Stimulated activated CD4-positive, alpha-beta T cell treated with anti-CD3 and anti-CD28 coated beads, Interleukin-1b, Interleukin-23, amount 100 ng/mL, for 48 hours (primary cell): Measurements from ENCODE around the gene ARHGAP23.
"Not testable (repeated sequence)": the region's sequence is repeated elsewhere in the genome, so short reads cannot be mapped to it uniquely, and the experiment has no call there.

Experiments
- DNase-seq: peaks from one replicate; pipeline ENCODE4 v3.0.0-alpha.2; 2020

The ARHGAP23 gene

DNA sequence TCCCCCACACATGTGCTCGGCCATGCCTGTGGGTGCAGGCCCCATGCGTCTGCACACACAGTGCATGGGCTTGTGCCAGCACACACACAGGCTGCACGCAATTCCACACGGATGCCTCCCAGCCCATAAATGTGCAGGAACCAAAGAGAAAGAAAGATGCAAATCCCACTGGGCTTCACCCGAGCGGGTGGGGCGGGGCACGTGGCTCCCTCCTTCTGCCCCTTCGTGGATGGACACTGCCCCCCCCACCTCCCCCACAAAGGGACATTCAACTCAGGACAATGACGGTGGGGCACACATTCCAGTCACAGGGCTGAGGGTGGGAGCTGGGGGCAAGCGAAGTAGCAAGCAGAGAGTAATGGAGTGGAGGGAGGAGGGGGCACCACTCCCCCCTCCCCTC lies 102.6 kb downstream of the ARHGAP23 start:
- not testable (repeated sequence) for DNase-seq

- DNase-seq: not testable (repeated sequence)
Observed at GRCh38 chr17:38531761-38532160, 103.5 kb downstream of the ARHGAP23 start.

GRCh38 chr17:38532451-38532850 lies 104.2 kb downstream of the ARHGAP23 start:
- no peak for DNase-seq

- DNase-seq: no peak
Observed at GRCh38 chr17:38533241-38533640, 105.0 kb downstream of the ARHGAP23 start.

- DNase-seq: no peak
Observed at GRCh38 chr17:38533866-38534497, 105.7 kb downstream of the ARHGAP23 start.

GRCh38 chr17:38534498-38534885 lies 106.2 kb downstream of the ARHGAP23 start:
- no peak for DNase-seq

GRCh38 chr17:38535886-38536285 lies 107.6 kb downstream of the ARHGAP23 start:
- DNase-seq: no peak

DNA sequence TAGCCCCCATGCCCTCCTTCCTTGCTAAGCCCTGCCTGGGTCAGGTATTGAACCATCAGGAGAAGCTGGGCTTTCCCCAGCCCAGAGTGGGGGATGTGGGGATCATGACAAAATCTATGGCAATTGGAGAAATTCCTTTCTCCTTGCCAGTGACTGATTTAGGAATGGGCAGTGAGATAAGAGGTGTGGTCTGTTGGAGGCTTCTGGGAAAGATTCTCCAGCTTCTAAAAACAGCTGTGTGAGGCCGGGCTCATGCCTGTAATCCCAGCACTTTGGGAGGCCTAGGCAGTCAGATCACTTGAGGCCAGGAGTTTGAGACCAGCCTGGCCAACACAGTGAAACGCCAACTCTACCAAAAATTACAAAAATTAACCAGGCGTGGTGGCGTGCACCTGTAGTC lies 108.4 kb downstream of the ARHGAP23 start:
- no peak for DNase-seq

GRCh38 chr17:38538906-38539305 lies 110.6 kb downstream of the ARHGAP23 start:
- DNase-seq: no peak

GRCh38 chr17:38539386-38539785 lies 111.1 kb downstream of the ARHGAP23 start:
- no peak for DNase-seq

DNA sequence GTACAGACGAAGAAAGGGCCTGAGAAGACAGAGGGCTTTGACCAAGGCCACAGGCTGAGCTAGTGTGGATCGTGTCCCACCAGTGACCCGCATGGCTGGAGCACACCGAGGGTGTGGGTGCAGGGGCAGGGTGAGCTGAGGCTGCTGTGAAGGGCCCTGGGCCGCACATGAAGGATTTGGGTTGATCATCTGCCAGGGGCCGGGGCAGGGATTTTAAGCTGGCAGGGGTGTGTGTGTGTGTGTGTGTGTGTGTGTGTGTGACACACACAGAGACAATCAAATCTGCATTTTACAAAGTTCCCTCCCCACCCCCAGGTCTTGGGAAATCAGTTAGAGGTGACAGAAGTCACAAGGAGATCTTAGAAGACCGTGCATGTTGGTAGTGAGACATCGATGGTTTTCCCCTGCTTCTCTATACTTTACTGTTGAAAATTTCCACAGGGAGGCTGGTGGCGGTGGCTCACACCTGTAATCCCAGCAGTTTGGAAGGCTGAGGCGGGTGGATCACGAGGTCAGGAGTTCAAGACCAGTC lies 112.3 kb downstream of the ARHGAP23 start:
- no peak for DNase-seq

DNA sequence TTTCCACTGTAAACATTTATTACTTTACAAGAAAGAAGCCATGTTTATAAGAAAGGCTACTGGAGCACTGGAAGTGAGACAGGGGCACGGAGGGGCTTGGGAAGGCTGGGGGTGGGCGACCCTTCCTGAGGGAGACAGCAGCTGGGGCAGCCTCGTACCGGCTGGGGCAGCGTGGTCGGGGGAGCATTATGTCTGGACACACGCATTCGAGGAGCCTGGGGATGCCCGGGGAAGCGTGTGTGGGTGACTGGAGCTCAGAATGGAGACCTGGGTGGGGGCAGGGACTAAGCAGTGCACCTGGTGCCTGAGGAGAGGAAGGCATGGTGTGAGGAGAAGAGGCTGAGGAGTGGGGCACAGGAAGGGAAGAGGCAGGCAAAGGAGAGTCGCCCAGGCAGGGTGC lies 113.0 kb downstream of the ARHGAP23 start:
- no peak for DNase-seq

DNA sequence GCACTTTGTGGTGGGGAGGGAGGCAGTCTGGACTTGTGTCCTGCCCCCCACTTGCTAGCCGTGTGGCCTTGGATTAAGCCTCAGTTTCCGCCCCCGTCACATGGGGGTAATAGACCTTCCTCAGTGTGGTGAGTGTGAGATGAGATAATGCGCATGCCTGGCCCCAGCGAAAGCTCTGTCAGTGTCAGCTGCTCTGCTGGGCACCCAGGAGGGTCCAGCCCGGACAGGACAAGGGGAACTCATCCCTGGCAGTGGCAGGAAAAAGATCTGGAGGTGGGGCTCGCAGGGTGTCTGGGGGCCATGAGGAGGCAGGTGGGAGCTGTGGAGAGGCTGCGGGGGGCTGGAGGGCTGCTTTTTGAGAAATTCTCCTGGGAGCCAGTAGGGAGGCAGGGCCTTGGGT lies 114.0 kb downstream of the ARHGAP23 start:
- no peak for DNase-seq

DNA sequence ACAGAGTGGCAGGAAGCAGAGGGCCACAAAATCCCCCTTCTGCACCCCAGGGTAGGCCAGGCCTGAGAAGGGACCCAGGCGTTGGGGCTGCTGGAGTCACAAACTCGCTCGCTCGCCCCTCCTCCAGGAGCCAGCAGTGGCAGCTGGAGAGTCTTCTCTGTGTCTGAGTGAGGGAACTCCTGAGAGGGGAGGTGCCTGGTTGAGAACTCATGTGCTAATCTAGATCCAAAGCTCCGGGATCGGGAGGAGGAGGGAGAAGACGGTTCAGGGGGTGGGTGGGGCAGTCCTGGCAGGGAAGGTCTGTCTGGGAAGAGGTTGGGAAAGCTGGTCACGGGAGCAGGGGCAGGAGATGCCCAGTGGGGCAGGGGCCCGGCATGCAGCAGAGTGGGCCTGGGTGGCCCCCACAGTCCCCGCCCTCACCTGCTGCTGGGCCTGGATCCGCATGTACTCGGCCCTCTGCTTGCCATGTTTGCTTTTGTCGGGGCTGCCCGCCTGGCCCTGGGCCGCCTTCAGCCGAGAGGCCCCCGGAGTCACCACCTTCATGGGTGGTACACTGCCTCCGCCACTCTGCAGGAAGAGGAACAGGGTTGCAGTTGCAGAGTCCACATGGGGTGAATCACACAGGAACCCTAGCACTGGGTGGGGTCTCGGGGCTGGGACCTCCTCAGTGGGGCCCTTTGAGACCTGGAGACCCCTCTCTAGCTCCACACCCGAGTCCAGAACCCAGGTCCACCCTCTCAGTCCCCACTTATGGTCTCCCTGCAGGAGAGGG lies 115.3 kb downstream of the ARHGAP23 start:
- DNase-seq: no peak

GRCh38 chr17:38544175-38544838 lies 116.0 kb downstream of the ARHGAP23 start:
- no peak for DNase-seq

GRCh38 chr17:38544839-38545209 lies 116.6 kb downstream of the ARHGAP23 start:
- DNase-seq: no peak

- DNase-seq: no peak
Observed at GRCh38 chr17:38545531-38546225, 117.4 kb downstream of the ARHGAP23 start.

DNA sequence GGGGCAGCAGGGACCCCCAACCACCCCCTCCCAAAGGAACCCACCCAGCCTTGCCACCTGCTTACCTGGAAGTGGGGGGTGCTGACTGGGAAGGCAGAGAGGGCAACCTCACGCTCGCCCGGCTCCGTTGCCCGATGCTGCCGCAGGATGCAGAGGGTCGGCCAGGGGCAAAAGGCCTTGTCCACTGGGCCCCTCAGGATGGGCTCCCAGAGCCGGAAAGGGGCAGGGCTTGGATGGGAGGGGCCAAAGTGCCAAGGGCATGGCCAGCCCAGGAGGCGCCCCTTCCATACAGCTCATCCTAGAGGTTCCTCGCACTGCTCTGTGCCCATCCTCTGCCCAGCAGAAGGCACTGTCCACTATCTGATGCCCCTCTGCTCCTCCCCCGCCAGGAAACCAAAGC lies 118.1 kb downstream of the ARHGAP23 start:
- no peak for DNase-seq

GRCh38 chr17:38547444-38547843 lies 119.2 kb downstream of the ARHGAP23 start:
- no peak for DNase-seq

DNA sequence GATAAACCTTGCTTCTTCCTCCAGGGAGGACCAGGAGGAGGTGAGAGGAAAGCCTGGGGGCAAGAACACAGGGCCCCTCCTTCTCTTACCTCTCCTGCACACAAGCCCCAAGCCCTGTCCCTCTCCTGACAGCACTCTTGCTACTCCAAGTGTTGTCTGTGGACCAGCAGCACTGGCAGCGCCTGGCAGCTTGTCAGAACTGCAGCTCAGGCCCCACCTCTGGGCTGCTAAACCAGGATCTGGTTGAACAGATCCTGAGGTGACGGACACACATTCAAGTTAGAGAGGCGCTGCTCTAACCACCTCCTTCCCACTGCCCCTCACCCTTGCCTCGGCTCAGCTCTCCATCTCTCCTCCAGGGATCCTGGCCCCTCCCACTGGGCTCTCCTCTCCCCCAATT lies 121.0 kb downstream of the ARHGAP23 start:
- DNase-seq: no peak

- no peak for DNase-seq
Observed at GRCh38 chr17:38550661-38551060, 122.4 kb downstream of the ARHGAP23 start.

DNA sequence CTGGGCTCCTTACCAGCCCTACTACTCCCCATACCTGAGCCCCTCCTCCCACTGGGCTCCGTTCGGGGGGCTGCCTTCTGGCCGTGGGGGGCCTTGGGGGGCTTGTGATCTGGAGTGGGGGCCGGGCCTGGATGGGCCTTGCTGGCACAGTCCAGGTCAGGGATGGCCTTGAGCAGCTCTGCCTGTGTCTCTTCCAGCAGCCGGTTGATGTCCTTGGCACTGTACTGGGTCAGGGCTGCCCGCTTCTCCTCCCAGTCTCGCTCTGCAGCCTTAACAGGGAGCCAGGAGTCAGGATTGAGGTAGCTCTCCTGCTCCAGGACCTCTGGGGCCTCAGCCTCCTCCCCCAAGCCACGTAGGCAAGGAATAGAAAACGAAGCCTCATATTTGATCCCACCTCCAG lies 122.9 kb downstream of the ARHGAP23 start:
- no peak for DNase-seq

DNA sequence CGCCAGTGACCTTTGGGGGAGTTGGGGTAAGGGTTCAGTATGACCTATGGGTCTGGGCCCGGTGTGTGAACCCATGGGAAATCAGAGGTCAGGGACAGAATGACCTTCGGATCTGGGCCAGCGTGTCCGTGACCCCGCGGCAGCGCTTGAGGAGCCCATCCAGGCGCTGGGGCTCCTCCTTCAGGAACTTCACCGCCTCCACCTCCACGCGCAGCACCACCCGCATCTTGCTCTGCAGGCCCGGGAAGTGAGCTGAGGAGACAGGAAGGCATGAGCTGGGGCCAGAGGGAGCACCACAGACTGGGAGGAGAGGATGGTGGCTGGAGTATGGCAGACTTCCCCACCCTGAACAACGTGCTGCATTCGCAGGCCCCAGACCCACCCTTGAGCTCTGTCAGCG lies 124.1 kb downstream of the ARHGAP23 start:
- DNase-seq: no peak
